GM18517 (cell line): ENCODE data around the gene CA4.

Experiments
- ATAC-seq: cut with Tn5 transposase; IDR thresholded peaks from one replicate; pipeline ENCODE4 v1.9.1; 2021; ENCODE audit warnings: mild to moderate bottlenecking, moderate library complexity; ENCODE audit not compliant: unreplicated experiment

Gene CA4

DNA sequence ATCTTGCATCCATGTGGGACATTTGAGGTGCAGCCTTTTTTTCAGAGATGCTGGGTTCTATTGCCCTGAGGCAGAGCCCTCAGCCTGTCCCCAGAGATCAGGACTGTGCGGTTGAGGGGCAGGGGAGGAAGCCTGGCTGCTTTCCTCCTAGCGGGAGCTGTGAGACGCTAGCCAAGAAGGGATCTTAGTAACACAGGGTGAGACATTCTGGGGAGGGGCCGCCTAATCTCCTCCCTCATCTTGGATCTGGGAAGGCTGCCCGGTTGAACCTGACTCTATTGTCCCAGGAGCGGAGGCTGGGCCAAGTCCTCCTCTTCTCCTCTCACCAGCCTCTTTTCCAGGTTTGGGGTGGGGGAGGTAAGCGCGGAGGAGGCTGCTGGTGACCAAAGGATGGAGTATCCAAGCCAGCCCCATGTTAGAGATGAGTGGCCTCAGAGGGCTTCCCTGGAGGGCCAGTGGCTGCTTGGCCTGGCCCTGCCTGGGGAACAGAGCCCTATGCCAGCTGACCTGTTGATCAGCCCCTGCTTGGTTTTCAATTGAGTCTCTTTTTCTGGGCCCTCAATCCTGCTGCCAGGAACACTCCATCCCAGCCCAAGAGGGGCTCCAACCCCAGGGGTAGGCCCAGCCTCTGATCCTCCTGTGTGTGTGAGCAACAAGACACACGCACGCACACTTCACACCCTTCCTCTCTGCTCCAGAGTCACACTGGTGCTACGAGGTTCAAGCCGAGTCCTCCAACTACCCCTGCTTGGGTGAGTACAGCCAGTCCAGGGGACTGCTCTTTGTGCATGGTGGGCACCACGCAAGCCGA lies 5.0 kb downstream of the CA4 start:
- ATAC-seq, result no peak

DNA sequence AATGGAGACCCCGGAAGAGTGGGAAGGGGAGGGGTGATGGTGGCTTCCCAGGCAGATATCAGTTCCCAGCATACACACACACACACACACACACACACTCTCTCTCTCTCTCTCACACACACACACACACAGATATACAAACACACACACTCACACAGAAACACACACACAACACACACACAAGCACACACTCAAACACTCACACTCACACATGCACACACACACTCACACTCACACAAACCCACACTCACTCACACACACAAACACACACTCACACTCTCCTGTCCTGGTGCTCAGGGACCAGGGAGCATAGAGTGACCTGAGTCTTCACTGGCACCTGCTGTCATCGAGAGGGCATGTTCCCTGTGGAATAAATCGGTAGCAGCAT lies 5.6 kb downstream of the CA4 start:
- no peak for ATAC-seq

DNA sequence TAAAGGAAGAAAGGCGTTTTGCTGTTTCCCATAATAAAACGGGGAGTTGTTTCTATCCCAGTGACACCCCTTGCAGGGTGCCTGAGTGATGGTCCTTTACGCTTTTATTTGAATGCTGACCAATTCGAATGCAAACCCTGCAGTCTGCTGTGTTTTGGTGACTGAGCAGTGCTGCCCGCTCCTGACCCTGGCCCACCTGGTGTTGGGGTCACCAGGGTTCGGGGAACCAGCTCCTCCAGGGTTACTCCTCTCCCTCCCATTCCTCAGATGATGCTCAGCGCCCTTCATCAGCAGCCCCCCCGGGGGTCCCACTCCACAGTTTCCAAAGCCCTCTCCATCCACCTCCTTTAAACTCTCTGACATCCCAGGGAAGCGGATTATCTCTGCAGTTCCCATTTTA lies 6.0 kb downstream of the CA4 start:
- ATAC-seq, result no peak

DNA sequence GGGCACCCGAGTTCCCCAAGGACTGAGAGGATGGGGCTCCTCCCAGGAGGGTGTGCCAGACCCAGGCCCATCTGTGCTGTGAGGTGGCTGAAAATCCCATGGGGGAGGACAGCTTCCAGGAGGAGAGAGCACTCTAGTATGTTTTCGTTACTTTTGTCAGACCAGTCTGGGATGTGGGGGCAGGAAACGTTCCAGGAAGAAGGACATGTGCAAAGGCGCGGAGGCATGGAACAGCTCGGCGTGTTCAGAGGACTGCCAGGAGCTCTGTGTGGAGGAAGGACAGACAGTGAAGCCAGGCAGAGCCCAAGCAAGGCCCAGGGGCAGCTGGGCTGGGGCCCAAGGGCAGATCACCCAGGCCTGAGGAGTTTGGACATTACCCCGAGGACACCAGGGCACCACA lies 7.0 kb downstream of the CA4 start:
- no peak for ATAC-seq

DNA sequence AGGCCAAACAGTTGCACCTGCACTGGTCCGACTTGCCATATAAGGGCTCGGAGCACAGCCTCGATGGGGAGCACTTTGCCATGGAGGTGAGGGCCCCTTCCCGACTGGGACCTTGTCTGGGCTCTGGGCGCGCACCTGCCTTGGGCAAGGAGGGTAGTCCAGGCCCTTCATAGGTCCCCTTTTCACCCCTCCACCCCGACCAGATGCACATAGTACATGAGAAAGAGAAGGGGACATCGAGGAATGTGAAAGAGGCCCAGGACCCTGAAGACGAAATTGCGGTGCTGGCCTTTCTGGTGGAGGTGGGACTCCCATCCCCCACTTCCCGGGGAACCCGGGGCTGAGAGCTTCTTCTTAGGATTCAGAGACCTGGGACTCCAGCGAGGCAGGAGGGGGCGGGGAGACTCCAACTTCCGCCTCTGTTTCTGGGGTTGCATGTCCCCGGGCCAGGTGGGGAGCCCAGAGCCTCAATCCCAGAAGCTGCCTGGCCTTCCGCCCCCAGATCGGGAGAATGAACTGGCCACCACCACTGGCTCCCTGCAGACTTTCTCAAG lies 7.8 kb downstream of the CA4 start:
- ATAC-seq, result no peak

DNA sequence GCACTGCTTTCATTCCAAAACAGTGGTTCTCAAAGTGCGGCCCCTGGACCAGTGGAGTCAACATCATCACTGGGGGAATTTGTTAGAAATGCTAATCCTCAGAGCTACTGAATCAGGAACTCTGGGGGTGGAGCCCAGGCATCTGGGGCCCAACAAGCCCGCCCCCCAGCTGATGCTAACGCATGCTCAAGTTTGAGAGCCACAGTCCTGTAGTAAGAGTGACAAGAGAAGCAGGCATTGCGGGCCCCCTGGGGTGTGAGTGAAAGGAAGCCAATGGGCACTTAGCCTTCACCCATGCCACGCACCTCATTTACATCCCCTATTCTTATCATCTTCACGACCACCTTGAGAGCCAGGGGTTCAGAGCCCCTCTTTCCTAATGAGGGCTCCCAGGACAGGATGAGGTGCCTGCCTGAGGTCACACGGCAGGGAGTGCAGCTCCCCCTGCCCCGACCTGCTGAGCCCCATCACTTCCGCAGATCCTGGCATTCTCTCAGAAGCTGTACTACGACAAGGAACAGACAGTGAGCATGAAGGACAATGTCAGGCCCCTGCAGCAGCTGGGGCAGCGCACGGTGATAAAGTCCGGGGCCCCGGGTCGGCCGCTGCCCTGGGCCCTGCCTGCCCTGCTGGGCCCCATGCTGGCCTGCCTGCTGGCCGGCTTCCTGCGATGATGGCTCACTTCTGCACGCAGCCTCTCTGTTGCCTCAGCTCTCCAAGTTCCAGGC lies 9.1 kb downstream of the CA4 start:
- no peak for ATAC-seq

DNA sequence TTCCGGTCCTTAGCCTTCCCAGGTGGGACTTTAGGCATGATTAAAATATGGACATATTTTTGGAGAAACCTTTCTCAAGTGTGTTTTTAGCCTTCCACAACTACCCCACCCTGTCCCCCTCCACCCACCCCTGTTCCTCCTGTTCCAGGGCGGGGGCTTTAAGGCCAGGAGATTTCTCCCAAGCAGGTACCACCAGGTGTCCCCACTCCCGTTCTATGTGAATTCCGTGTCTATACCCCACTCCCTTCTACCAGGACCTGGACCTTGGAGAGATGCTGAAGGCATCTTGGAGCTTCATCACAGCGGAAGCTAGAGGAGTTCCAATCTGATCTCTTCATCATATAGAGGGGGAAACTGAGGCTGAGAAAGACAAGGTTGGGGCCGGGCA lies 9.7 kb downstream of the CA4 start:
- ATAC-seq, result no peak

DNA sequence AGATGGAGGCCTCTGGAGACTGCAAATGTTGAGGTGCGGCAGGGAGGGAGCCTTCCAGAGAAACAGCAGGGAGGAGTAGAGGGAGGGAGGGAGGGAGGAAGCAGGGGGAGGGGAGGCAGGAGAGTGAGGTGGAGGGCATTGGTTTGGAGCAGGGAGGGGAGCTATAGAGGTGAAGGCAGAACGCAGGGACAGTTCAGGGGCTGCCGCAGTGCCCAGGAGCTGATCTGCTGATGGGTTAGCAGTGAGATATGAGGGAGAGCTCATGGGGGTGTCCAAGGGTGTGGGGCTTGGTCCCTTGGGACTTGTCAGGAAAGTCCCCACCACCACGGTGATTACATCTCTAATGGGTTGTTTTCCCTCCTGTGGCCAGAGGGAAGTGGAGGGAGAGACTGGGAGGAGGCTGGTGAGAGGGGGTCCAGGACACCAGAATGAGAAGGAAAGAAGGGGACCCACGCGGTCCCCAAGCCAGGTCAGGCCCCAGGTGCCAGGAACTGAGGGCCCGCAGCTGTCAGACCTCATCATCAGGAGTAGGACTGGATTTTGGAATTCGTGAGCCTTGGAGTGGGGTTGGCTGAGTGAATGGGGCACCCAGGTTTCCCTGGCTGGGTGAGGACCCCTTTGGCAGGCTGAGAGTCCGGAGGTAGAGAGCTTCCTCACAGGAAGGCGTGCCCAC lies 11.2 kb downstream of the CA4 start:
- no peak for ATAC-seq

DNA sequence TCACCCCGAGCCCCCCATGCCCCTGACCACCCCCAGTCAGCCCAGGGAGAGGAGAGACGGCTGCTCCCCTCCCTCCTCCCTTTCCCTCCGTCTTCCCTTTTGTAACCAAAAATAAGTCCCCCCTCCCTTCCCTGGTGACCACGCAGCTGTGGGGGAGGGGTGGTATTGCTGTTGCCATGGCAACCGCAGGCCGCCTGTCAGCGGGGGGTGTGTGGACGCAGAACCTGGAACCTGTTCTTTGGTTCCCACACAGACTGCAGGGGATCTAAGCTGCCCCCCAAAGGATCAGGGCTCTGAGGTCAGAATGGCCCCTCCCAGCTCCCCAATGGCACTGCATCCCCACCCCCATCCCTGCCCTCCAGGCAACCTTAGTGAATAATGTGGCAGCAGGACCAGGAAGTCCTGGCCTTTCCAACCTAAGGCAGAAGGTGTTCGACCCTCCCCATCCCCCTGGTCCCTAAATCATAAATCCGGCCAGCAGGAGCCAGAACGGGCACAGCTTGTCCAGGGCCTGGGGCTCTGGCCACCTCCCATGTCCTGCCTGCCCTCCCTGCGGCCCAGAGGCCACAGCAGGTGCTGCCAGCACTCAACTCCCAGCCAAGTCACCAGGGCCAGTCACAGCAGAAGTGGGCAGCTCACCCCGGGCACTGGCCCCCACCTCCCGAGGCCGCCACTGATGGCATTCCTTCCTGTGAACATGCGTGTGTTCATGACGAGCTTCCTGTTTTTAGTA lies 12.0 kb downstream of the CA4 start:
- ATAC-seq, result no peak

DNA sequence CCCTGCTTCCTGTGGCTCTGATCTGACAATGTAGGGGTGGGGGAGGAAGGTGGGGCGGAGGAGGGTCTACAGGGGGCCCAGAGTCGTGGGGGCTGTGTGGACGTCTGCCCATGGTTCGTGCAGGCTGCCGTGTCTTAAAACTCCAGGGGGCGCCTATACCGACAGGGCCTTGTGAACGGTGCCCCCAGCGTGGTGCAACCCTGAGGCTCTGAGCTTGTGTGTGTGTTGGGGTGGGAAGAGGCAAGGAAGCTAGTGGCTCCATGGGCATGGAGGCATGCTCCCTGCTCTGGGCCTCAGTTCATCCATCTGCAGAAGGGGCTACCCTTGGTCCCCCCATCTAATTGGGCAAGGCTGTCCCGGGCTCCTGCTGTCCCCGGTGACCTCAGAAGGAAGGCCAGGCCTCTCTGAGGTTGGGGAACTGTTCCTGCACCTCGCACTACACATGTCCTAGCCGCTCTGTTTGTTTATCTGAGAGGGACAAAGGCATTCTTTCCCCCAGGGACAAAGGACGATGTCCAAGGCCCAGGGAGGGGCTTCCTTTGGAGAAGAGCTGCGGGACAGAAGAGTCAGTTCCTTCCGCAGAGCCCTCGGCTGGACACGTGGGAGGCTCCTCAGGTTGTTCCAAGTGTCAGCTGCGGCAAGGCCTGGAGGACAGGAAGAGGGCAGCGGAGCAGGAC lies 13.5 kb downstream of the CA4 start:
- no peak for ATAC-seq

DNA sequence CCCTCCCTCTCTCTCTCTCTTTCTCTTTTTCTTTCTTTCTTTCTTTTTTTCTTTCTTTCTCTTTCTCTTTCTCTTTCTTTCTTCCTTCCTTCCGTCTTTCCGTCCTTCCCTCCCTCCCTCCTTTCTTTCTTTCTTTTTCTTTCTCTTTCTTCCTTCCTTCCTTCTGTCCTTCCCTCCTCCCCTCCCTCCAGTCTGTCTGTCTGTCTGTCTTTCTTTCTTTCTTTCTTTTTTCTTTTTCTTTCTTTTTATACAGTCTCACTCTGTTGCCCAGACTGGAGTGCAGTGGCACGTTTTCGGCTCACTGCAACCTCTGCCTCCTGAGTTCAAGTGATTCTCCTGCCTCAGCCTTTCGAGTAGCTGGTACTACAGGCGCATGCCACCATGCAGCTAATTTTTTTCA lies 14.4 kb downstream of the CA4 start:
- ATAC-seq, result no peak

DNA sequence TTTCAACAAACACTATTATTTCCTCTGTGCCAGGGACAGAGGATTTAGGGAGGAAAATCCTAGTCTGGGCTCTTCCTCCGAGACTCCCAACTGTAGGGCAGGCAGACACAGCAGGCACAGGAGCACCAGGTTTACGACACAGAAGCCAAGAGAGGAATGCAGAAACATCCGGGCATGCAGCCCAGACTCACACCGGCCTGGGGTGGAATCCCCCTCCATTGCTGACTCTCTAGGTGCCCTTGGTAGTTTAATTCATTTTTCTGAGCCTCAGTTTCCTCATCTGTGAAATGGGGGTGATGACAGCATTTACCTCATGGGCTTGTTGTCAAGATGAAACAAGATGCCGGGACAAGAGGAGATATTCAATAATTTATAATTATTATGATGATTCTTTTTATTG lies 14.9 kb downstream of the CA4 start:
- ATAC-seq, result no peak

DNA sequence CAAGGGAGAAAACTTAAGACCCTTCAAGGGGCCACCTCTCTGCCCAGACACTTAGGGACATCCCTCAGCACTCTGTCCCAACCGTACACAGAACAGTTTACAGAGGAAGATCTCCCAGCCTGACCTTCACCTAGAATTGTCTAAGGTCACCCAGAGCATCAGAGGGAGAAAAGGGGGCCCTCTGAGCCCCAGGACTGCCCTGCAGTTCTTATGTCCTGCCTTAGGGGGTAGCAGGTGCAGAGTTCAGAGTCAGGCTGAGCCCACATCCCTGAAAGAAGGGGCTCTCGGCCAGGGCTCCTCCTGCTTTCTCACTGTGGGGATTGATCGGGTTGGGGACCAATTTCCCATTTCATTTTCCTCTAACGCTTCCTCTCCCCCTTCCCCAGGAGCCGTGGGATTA lies 15.4 kb downstream of the CA4 start:
- ATAC-seq, result no peak

DNA sequence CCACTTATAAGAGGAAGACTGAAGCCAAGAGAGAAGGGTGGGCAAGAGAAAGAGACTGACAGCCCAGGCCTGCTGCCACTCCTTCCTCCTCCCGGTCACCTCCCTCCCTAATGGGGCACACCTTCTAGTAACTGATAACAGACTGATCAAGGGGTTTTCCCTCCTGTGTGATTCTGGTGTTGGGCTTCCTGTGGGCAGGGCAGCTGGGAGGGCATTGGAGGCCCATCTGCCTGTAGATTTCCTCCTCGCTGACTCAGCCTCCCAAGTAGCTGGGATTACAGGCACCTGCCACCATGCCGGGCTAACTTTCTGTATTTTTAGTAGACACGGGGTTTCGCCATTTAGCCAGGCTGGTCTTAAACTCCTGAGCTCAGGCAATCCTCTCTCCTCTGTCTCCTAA lies 16.2 kb downstream of the CA4 start:
- ATAC-seq, result no peak

DNA sequence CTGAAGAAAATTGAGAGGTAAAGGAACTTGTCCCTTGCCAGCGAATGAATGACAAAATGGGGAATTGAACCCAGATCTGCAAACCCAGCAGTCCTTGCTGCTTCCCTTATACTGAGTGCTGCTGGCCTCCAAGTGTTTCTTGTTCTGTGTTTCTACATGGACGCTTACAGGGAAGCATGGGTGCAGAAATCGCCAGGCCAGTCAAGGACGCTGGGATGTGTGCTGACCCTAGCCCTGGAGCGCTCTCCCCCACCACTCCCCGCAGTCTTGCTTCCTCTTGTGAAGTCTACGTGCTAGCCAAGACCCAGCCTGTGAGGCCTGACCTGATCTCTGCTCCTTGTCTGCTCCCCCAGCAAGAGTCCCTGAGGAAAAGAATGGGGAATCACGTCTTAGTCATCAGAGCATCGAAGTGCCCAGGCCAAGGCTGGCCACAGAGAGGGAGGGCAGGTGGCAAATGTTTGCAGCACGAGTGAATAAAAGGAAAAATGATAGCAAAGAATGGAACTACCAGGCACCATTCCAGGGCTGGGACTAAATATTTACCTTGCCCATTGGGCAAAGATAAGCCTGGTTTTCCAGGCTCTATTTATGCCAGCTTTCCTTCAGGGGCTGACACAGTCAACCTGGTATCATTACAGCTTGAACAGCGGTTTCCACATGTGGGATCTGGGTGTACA lies 17.4 kb downstream of the CA4 start:
- ATAC-seq, result no peak

DNA sequence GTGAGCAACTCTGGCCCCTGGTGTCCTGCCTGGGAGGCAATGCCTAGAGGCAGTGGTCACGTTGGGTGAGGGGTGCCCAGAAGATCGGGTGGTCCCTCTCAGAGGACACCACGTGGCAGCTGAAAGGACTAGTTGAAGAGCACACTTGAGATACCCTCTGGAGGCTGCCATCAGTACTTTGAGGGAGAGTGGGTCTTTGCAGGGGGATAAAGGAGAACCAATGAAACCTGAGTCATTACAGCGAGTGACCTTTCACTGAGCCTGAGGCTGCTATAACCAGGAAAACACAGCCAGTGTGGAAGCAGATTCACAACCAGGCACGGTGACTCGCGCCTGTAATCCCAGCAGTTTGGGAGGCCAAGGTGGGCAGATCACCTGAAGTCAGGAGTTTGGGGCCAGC lies 18.9 kb downstream of the CA4 start:
- no peak for ATAC-seq

DNA sequence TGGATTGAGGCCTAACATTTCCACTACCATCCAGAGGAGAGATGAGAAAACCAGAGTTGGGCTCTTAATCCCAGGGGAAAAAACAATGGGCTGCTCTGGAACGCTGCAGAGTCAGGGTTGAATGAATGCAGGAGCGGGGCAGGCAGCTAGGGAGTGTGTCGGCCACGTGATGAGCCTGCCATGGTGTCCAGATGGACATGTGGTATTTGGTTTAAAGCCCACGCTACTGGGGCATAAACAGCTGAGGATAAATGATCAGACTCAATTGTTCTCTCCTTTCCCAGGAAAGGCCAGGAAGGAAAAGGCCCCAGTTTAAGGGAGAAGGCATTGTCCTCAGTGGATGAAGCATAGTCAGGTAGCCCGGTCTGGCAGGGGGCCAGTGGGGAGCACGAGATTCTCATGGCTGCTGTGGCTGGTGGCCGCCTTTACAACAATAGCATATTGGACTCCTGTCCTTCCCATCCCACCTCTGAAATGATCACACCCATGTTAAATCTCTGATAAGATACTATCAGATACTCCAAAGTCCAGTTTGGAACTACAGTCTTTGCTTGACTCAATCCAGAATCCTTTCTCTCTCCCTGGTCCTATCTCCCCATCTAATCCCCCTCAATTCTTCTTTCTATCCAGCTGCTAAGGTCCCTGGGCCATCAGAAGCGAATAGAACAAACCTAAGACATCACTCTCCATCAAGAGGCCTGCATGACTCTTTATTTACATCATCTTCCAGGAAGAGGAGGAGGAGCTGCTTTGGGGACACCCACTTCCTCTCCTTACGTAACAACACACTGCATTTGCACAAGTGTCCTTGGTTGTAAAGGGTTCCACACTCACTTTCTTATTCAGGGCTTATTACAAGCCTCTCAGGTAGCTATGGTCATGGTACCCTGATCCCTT lies 20.4 kb downstream of the CA4 start:
- no peak for ATAC-seq

DNA sequence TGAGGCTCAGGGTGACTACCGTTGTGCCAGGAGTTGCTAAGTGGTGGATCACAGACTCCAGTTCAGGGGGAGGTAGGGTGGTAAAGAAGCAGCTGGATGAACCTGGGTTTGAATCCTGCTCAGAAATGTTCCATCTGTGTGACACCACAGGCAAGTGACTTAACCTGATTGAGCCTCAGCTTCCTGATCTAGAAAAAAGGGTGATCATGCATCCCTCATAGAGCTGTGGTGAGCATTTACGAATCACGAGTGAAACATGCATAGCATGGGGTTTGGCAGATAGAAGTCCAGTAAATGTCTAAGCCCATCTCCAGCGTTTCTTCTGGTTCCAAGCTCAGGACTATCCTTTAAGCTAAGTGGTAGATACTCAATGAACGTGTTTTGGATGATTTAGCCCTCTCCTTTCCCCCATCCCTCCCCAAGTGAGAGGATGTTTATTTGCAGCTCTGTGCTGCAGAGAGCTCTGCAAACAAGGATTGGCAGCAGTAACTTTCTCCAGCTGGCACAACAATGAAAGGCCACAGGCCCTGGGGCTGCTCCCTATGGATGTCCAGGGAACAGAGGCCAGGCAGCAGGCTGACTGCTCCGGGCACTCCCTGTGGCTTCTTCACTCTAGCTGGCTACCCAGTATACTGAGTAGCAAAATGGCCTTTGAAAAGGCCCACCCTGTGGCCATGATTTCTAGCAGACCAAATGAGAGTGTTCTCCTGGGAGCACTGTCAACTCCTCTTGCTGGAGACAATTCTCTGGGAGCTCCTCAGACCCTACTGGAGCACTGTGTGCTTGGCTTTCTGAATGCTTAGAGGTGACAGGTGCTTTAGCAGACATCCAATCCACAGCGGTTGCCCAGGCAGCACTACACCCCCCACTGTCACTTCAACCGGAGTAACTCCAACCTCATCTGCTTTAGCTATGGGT lies 21.3 kb downstream of the CA4 start:
- no peak for ATAC-seq
